Measurements from ENCODE around the gene SLC30A4. TPM values are rescaled to one million over a fixed set of nuclear protein-coding genes. Genes with fewer than 3 reads are reported as not detected.

The SLC30A4 gene
- total RNA-seq = 1 to 10 TPM; 2.1 to 2.3 TPM

- CTCF ChIA-PET = interaction anchor here (1.0 to 1.6 kb wide), 2 partner anchors 88 to 91 kb away, joined by 3 read pairs; no protein-coding TSS in a partner anchor
These were observed at the start of gene SLC30A4 for GRCh38 chr15:45522328-45523165. SLC30A4 (minus strand) TSS chr15:45522755; CDS start chr15:45522354, 401 bp downstream.

GRCh38 chr15:45555934-45556608 is 33.5 kb upstream of the SLC30A4 start:
- ATAC-seq = no peak
- H3K27me3 Mint-ChIP-seq (ENCODE audit: low read depth) = peaks cover 22% of the 10 kb centered on the region
- POLR2A ChIA-PET = no interaction called here
- H3K27ac Mint-ChIP-seq = no peak overlapping the region
- no peak overlapping the region for H3K4me3 Mint-ChIP-seq
- CTCF ChIA-PET = interaction anchor here (1.4 kb wide), 1 partner anchor 98 kb away, joined by 3 read pairs; no protein-coding TSS in a partner anchor
- no peak for DNase-seq
- no peaks in the 10 kb centered on the region for H3K36me3 Mint-ChIP-seq (ENCODE audit: low read depth)
- H3K4me1 Mint-ChIP-seq (ENCODE audit: low read depth) = no peaks in the 10 kb centered on the region
- no peaks in the 10 kb centered on the region for H3K9me3 Mint-ChIP-seq (ENCODE audit: insufficient read depth)

More at GRCh38 chr15:45522328-45523165, at the start of gene SLC30A4:
- H3K36me3 Mint-ChIP-seq (ENCODE audit: low read depth) = no peaks in the 10 kb centered on the region
- ATAC-seq (peak; percentile 84), DNase-seq (peak; percentile 64)
- H3K27me3 Mint-ChIP-seq (ENCODE audit: low read depth) = peaks cover 20% of the 10 kb centered on the region
- H3K27ac Mint-ChIP-seq = peak within 1 kb of the TSS; percentile 71
- H3K9me3 Mint-ChIP-seq (ENCODE audit: insufficient read depth) = no peaks in the 10 kb centered on the region
- H3K4me3 Mint-ChIP-seq = peak within 1 kb of the TSS; percentile 85
- H3K4me1 Mint-ChIP-seq (ENCODE audit: low read depth) = peaks cover 25% of the 10 kb centered on the region
- POLR2A ChIA-PET = interaction anchor here (1.0 to 1.1 kb wide), 3 partner anchors 64 to 115 kb away, joined by 3 to 5 read pairs (median 3); partner anchors contain the start of gene BLOC1S6

- H3K9me3 Mint-ChIP-seq (ENCODE audit: insufficient read depth) = no peaks in the 10 kb centered on the region
- CTCF ChIA-PET = no interaction called here
- DNase-seq = no peak
- POLR2A ChIA-PET = no interaction called here
- ATAC-seq = no peak
- no peak overlapping the region for H3K27ac Mint-ChIP-seq
- H3K36me3 Mint-ChIP-seq (ENCODE audit: low read depth) = no peaks in the 10 kb centered on the region
- H3K4me3 Mint-ChIP-seq = no peak overlapping the region
- H3K27me3 Mint-ChIP-seq (ENCODE audit: low read depth) = peaks cover 14% of the 10 kb centered on the region
- H3K4me1 Mint-ChIP-seq (ENCODE audit: low read depth) = no peaks in the 10 kb centered on the region
These were observed 29.1 kb upstream of the SLC30A4 start for GRCh38 chr15:45551676-45552075.

GRCh38 chr15:45550436-45550835 is 27.9 kb upstream of the SLC30A4 start:
- DNase-seq = no peak
- H3K4me1 Mint-ChIP-seq (ENCODE audit: low read depth) = no peaks in the 10 kb centered on the region
- POLR2A ChIA-PET = no interaction called here
- H3K4me3 Mint-ChIP-seq = no peak overlapping the region
- H3K27me3 Mint-ChIP-seq (ENCODE audit: low read depth) = peaks cover 7% of the 10 kb centered on the region
- no peak overlapping the region for H3K27ac Mint-ChIP-seq
- no peak for ATAC-seq
- no peaks in the 10 kb centered on the region for H3K36me3 Mint-ChIP-seq (ENCODE audit: low read depth)
- CTCF ChIA-PET = no interaction called here
- no peaks in the 10 kb centered on the region for H3K9me3 Mint-ChIP-seq (ENCODE audit: insufficient read depth)

GRCh38 chr15:45549541-45550220 is 27.1 kb upstream of the SLC30A4 start:
- no peak for DNase-seq
- no peak overlapping the region for H3K27ac Mint-ChIP-seq
- H3K36me3 Mint-ChIP-seq (ENCODE audit: low read depth) = no peaks in the 10 kb centered on the region
- peaks cover 6% of the 10 kb centered on the region for H3K27me3 Mint-ChIP-seq (ENCODE audit: low read depth)
- no peaks in the 10 kb centered on the region for H3K4me1 Mint-ChIP-seq (ENCODE audit: low read depth)
- POLR2A ChIA-PET = no interaction called here
- CTCF ChIA-PET = no interaction called here
- H3K9me3 Mint-ChIP-seq (ENCODE audit: insufficient read depth) = no peaks in the 10 kb centered on the region
- no peak for ATAC-seq
- no peak overlapping the region for H3K4me3 Mint-ChIP-seq

GRCh38 chr15:45548753-45549520 is 26.4 kb upstream of the SLC30A4 start:
- POLR2A ChIA-PET = no interaction called here
- no peak overlapping the region for H3K27ac Mint-ChIP-seq

GRCh38 chr15:45546789-45547188 is 24.2 kb upstream of the SLC30A4 start:
- H3K4me3 Mint-ChIP-seq = no peak overlapping the region
- no peaks in the 10 kb centered on the region for H3K9me3 Mint-ChIP-seq (ENCODE audit: insufficient read depth)
- POLR2A ChIA-PET = no interaction called here
- CTCF ChIA-PET = no interaction called here
- no peaks in the 10 kb centered on the region for H3K36me3 Mint-ChIP-seq (ENCODE audit: low read depth)
- peaks cover 3% of the 10 kb centered on the region for H3K27me3 Mint-ChIP-seq (ENCODE audit: low read depth)
- DNase-seq (no peak), ATAC-seq (no peak)
- no peaks in the 10 kb centered on the region for H3K4me1 Mint-ChIP-seq (ENCODE audit: low read depth)
- no peak overlapping the region for H3K27ac Mint-ChIP-seq

More at GRCh38 chr15:45548753-45549520, 26.4 kb upstream of the SLC30A4 start:
- H3K36me3 Mint-ChIP-seq (ENCODE audit: low read depth) = no peaks in the 10 kb centered on the region
- peaks cover 3% of the 10 kb centered on the region for H3K27me3 Mint-ChIP-seq (ENCODE audit: low read depth)
- no peak overlapping the region for H3K4me3 Mint-ChIP-seq
- no peaks in the 10 kb centered on the region for H3K4me1 Mint-ChIP-seq (ENCODE audit: low read depth)
- H3K9me3 Mint-ChIP-seq (ENCODE audit: insufficient read depth) = no peaks in the 10 kb centered on the region
- CTCF ChIA-PET = no interaction called here
- no peak for DNase-seq
- no peak for ATAC-seq

- ChIA-PET CTCF (no interaction called here), POLR2A (no interaction called here)
- H3K27ac Mint-ChIP-seq = no peak overlapping the region
- DNase-seq = no peak
- no peaks in the 10 kb centered on the region for H3K36me3 Mint-ChIP-seq (ENCODE audit: low read depth)
- H3K4me1 Mint-ChIP-seq (ENCODE audit: low read depth) = no peaks in the 10 kb centered on the region
- ATAC-seq = no peak
- H3K27me3 Mint-ChIP-seq (ENCODE audit: low read depth) = peaks cover 3% of the 10 kb centered on the region
- H3K4me3 Mint-ChIP-seq = no peak overlapping the region
- H3K9me3 Mint-ChIP-seq (ENCODE audit: insufficient read depth) = no peaks in the 10 kb centered on the region
These were observed 21.9 kb upstream of the SLC30A4 start for GRCh38 chr15:45544266-45545023.

- ChIA-PET POLR2A (no interaction called here), CTCF (no interaction called here)
- DNase-seq = no peak
- Mint-ChIP-seq H3K27ac (no peak overlapping the region), H3K4me1 (ENCODE audit: low read depth) (no peaks in the 10 kb centered on the region), H3K27me3 (ENCODE audit: low read depth) (no peaks in the 10 kb centered on the region), H3K4me3 (no peak overlapping the region), H3K9me3 (ENCODE audit: insufficient read depth) (no peaks in the 10 kb centered on the region), H3K36me3 (ENCODE audit: low read depth) (no peaks in the 10 kb centered on the region)
- ATAC-seq = no peak
These were observed 20.5 kb upstream of the SLC30A4 start for GRCh38 chr15:45543051-45543450.

- no peaks in the 10 kb centered on the region for H3K27me3 Mint-ChIP-seq (ENCODE audit: low read depth)
These were observed 18.0 kb upstream of the SLC30A4 start for GRCh38 chr15:45540531-45540930.

GRCh38 chr15:45539680-45540079 is 17.1 kb upstream of the SLC30A4 start:
- CTCF ChIA-PET = no interaction called here

More at GRCh38 chr15:45540531-45540930, 18.0 kb upstream of the SLC30A4 start:
- Mint-ChIP-seq H3K4me3 (no peak overlapping the region), H3K4me1 (ENCODE audit: low read depth) (no peaks in the 10 kb centered on the region), H3K36me3 (ENCODE audit: low read depth) (no peaks in the 10 kb centered on the region), H3K27ac (no peak overlapping the region), H3K9me3 (ENCODE audit: insufficient read depth) (no peaks in the 10 kb centered on the region)
- CTCF ChIA-PET = no interaction called here
- POLR2A ChIA-PET = no interaction called here
- ATAC-seq (no peak), DNase-seq (no peak)

More at GRCh38 chr15:45539680-45540079, 17.1 kb upstream of the SLC30A4 start:
- Mint-ChIP-seq H3K27me3 (ENCODE audit: low read depth) (no peaks in the 10 kb centered on the region), H3K4me3 (no peak overlapping the region), H3K36me3 (ENCODE audit: low read depth) (no peaks in the 10 kb centered on the region), H3K9me3 (ENCODE audit: insufficient read depth) (no peaks in the 10 kb centered on the region), H3K27ac (no peak overlapping the region), H3K4me1 (ENCODE audit: low read depth) (no peaks in the 10 kb centered on the region)
- POLR2A ChIA-PET = no interaction called here
- no peak for ATAC-seq
- no peak for DNase-seq
